GM18502 (cell line): ENCODE data around the gene MALT1.
A peak's percentile ranks its signal among the peaks of the same experiment; 100 is the strongest.
"Not testable (repeated sequence)": the region's sequence is repeated elsewhere in the genome, so short reads cannot be mapped to it uniquely, and the experiment has no call there.

Experiments used
- ATAC-seq: cut with Tn5 transposase; IDR thresholded peaks from one replicate; pipeline ENCODE4 v1.9.1; 2021; ENCODE audit warnings: mild to moderate bottlenecking; ENCODE audit not compliant: unreplicated experiment, poor library complexity

The MALT1 gene

GRCh38 chr18:58653144-58653722, 18.0 kb upstream of the MALT1 start:
- ATAC-seq, result not testable (repeated sequence)

- ATAC-seq, result no peak
Observed at GRCh38 chr18:58653814-58654509, 17.3 kb upstream of the MALT1 start.

GRCh38 chr18:58654896-58655614, 16.2 kb upstream of the MALT1 start:
- no peak for ATAC-seq

GRCh38 chr18:58657081-58657480, 14.2 kb upstream of the MALT1 start:
- no peak for ATAC-seq

- no peak for ATAC-seq
Observed at GRCh38 chr18:58657494-58657893, 13.8 kb upstream of the MALT1 start.

GRCh38 chr18:58659691-58660090, 11.6 kb upstream of the MALT1 start:
- ATAC-seq, result no peak

GRCh38 chr18:58660915-58661314, 10.3 kb upstream of the MALT1 start:
- no peak for ATAC-seq

- ATAC-seq, result no peak
Observed at GRCh38 chr18:58661423-58661822, 9.8 kb upstream of the MALT1 start.

GRCh38 chr18:58662118-58662517, 9.1 kb upstream of the MALT1 start:
- ATAC-seq, result peak; percentile 30

GRCh38 chr18:58666176-58666575, 5.1 kb upstream of the MALT1 start:
- no peak for ATAC-seq

- ATAC-seq, result no peak
Observed at GRCh38 chr18:58668211-58668610, 3.1 kb upstream of the MALT1 start.

GRCh38 chr18:58668897-58669296, 2.4 kb upstream of the MALT1 start:
- ATAC-seq, result no peak

- ATAC-seq, result no peak
Observed at GRCh38 chr18:58669731-58670378, 1.4 kb upstream of the MALT1 start.

- ATAC-seq, result no peak
Observed at GRCh38 chr18:58670404-58671110, 708 bp upstream of the MALT1 start.

GRCh38 chr18:58671632-58672564, 633 bp downstream of the MALT1 start:
- peak; percentile 28 for ATAC-seq

GRCh38 chr18:58674159-58674558, 2.9 kb downstream of the MALT1 start:
- no peak for ATAC-seq

GRCh38 chr18:58674863-58675472, 3.7 kb downstream of the MALT1 start:
- no peak for ATAC-seq

- ATAC-seq, result no peak
Observed at GRCh38 chr18:58676270-58676669, 5.0 kb downstream of the MALT1 start.
